GM18526 (cell line): Measurements from ENCODE around the gene SPAG5.

Experiments used
- POLR2A ChIP-seq: IDR thresholded peaks from 3 replicates; pipeline ENCODE4 v1.6.1; 2011; ENCODE audit not compliant: insufficient read length; ENCODE audit errors: extremely low read depth

Gene SPAG5

GRCh38 chr17:28620010-28620409, 21.2 kb upstream of the SPAG5 start:
- TF ChIP-seq POLR2A = no peak

GRCh38 chr17:28618464-28618863, 19.6 kb upstream of the SPAG5 start:
- no peak for TF ChIP-seq POLR2A

- TF ChIP-seq POLR2A = no peak
These were observed 17.5 kb upstream of the SPAG5 start for GRCh38 chr17:28616281-28616680.

GRCh38 chr17:28615260-28615940, 16.6 kb upstream of the SPAG5 start:
- TF ChIP-seq POLR2A = no peak

- no peak for TF ChIP-seq POLR2A
These were observed 15.1 kb upstream of the SPAG5 start, which contains the start of gene RSKR for GRCh38 chr17:28613931-28614381. TSS of gene RSKR (minus strand) at chr17:28614185. CDS start at chr17:28614161, 24 bp downstream.

GRCh38 chr17:28612936-28613872, 14.4 kb upstream of the SPAG5 start:
- TF ChIP-seq POLR2A = no peak

GRCh38 chr17:28612531-28612930, 13.7 kb upstream of the SPAG5 start:
- TF ChIP-seq POLR2A = no peak

- TF ChIP-seq POLR2A = no peak
These were observed 11.6 kb upstream of the SPAG5 start for GRCh38 chr17:28610376-28610775.

GRCh38 chr17:28599311-28600184, 723 bp upstream of the SPAG5 start:
- TF ChIP-seq POLR2A = no peak

- no peak for TF ChIP-seq POLR2A
These were observed 436 bp downstream of the SPAG5 start for GRCh38 chr17:28598389-28598788.

- no peak for TF ChIP-seq POLR2A
These were observed 1.0 kb downstream of the SPAG5 start for GRCh38 chr17:28597606-28598383.

GRCh38 chr17:28592260-28592659, 6.6 kb downstream of the SPAG5 start:
- no peak for TF ChIP-seq POLR2A

GRCh38 chr17:28585851-28586250, 13.0 kb downstream of the SPAG5 start:
- no peak for TF ChIP-seq POLR2A

- TF ChIP-seq POLR2A = no peak
These were observed 14.4 kb downstream of the SPAG5 start for GRCh38 chr17:28584434-28584833.
